GM21390 (cell line): ENCODE data around the gene MBNL3.

Experiments used
- ATAC-seq: cut with Tn5 transposase; IDR thresholded peaks from one replicate; pipeline ENCODE4 v1.9.1; 2021; ENCODE audit not compliant: unreplicated experiment

Gene MBNL3, protein sequence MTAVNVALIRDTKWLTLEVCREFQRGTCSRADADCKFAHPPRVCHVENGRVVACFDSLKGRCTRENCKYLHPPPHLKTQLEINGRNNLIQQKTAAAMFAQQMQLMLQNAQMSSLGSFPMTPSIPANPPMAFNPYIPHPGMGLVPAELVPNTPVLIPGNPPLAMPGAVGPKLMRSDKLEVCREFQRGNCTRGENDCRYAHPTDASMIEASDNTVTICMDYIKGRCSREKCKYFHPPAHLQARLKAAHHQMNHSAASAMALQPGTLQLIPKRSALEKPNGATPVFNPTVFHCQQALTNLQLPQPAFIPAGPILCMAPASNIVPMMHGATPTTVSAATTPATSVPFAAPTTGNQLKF

DNA sequence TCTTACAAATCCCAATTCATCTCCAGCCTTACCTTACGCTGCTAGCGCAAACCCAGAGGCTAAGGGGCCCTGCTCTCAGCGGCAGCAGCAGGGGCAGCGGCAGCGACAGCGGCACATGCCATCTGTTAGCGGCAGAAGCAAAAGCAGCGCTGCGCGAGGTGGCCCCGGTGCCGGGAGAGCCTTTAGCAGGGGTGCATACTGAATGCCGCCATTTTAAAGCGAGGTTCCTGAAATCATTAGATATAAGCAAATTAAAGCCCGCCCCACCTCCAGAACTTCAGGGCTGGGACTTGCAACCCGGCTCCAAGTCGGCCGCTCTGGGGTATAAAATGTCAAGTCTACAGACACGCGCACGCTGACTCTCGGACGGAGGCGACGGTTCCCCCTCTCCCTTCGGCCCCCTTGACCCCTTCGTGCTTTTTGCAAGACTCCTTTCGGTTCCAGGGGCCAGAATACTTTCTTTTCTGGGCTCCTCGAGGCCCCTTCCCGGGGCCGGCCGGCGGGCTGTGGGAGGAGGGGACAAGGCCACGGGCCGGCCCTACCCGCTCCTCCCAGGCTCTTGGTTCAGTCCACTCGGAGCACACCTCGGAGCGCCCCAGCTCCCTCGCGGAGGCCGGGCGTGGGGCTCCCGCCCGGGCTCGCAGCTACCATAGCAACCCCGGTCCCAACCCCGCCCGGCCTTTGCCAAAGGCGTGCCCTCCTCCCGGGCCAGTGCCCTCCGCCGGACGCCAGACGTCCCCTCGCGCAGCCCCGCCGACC, at the start of gene MBNL3:
Gene MBNL3 (minus strand): TSS at position 220 of the 759 bp plus-strand sequence. CDS start 49,427 bp downstream, outside the sequence.
- peak; percentile 54 for ATAC-seq

DNA sequence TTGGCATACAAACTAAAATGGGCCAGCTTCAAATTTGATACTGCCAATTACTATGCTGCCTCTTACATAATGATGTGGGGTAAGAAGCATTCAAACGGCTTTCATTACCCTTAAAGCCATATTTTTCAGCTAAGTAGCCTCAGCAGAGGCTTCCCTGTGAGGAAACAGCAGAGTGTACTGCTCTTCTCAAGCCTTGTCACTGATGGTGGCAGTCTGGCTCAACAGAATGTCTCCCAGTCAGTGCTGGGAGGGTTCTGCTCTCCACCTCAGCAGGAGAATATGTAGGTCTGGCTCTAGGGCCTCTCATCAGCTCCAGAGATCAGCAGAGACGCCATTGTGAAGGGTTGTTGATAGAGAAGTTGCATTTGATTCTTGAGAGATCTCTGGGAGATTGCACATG, 44.6 kb upstream of the MBNL3 start:
- ATAC-seq: no peak

DNA sequence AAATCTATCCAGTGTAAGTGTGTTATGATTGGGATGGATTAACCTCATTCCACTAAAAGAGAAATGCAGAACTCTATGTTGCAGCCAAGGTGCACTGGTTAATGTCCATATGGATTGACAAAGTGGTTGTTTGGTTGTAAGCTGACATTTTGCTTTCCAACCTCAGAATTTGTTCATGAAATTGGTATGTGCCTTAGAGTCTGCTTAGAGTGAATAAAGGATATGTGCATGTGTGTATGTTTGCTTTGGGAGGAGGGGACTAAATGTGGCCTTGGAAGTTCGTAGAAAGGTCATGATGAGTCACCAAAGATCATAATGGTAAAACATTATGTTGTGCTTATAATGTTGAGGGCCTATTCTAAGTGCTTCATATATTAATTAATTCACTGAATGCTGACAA, 44.1 kb upstream of the MBNL3 start:
- no peak for ATAC-seq

DNA sequence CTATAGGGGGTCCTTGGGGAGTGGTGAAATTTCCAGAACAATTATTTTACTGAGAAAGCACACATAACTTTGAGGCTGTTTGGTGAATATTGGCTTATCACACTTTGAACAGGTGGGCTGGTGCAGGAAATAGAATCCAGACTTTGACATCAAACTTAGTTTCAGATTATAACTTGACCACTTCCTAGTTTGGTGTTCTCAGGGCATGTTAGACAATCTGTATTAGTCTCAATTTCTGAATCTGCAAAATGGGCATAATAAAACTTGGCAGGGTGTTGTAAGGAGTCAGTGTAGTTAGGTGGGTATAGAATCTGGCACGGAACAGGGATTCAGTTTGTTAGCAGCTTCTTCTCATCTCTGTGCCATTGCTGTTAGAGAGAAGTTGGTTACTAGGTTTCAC, 43.3 kb upstream of the MBNL3 start:
- peak; percentile 57 for ATAC-seq

DNA sequence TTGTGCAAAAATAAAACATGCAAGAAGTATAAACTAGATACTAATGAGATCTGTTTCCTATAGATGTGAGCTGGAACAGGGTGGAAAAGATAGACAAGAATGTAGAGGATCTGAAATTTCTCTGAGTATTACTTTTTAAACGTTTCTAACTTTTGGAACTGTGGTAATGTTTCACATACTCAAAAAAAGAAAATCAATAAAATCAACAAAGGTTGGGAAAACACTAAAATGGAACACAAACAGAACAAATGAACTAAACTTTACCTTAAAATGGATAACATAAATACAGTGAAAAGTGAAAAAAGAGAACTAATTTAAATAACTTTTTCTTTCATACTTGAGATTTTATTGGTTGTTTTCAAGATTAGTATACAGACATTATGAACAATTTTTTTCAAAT, 32.0 kb upstream of the MBNL3 start:
- ATAC-seq: no peak

DNA sequence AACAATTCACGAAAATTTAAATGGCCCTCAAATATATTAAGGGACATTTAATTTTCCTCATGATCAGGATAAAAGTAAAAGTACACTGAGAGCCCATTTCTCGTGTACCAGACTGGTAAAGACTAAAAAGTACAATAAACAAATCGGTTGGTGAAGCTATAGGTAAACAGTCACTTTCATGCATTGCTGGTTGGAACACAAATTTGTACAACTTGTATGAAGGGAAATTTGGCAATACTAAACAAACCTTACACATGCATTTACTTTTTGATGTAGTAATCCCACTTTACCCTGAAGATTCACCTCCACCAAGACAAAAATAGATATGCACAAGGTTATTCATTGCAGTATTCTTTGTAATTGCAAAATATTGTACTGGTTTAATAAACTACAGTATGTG, 31.4 kb upstream of the MBNL3 start:
- no peak for ATAC-seq

DNA sequence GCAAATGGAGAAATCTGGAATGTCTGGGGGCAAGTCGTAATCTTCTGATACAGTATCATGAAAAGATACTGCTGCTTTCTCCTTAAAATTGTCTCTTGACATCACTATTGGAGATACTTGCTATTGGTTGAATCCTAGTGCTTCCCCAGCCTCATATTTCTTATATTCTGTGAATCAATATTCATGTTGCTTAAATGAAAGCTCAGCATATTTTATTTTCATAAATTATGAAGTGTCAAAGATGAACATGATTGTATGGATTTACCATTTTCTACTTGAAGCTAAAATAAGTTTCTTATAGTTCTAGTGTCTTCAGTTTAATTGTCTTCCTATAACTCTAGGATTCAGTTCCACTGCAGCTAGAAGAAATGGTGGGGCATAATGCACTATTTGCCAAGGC, 29.6 kb upstream of the MBNL3 start:
- ATAC-seq: no peak

DNA sequence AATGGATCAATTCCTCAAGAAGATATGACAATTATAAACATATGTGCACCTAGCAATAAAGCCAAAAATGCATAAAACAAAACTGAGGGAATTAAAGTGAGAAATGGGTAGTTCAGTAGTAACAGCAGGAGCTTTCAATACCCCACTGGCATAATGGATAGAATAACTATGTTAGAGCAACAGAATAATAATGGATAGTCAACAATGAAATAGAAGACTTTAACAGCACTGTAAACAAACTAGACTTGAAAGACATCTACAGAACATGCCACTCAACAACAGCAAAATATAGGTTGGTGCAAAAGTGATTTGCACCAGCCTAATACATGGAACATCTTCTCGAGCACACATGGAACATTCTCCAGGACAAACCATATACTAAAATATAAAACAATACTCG, 20.0 kb upstream of the MBNL3 start:
- ATAC-seq: no peak

DNA sequence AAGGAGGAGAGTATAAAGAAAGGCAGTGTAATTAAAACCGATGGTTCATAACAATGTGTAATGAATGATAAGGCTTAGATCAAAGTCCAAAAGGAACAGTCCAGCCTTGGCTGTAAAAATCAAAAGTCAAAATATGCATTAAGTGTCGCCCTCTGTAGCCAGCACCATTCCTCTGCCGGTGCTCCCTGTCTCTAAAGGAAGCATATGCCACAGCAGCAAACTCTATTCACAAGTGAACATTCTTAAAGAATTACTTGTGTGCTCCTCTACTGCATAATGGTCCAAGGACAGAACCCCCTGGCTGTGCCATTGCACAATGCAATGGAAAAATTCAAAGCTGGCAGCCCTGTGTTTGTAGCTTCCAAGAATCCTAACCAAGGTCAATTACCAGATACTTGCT, 16.3 kb upstream of the MBNL3 start:
- ATAC-seq: no peak

DNA sequence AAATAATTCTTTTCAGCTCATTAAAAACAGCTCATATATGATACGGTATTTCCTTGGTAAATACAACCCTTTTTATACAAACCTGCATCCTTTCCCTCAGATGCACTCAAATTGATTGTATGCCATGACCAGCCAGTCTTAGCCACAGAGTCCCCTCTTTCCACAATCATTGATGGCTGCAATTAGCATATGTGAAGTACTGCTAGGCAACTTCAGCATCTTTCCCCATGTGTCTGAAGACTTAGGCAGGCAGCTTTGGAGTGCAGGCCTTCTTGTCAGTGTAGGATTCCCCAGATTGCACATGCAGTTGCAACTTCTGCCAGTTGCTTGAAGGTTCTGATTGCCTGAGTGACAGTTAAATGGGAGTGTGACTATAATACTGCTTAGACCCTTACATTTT, 15.6 kb upstream of the MBNL3 start:
- no peak for ATAC-seq

DNA sequence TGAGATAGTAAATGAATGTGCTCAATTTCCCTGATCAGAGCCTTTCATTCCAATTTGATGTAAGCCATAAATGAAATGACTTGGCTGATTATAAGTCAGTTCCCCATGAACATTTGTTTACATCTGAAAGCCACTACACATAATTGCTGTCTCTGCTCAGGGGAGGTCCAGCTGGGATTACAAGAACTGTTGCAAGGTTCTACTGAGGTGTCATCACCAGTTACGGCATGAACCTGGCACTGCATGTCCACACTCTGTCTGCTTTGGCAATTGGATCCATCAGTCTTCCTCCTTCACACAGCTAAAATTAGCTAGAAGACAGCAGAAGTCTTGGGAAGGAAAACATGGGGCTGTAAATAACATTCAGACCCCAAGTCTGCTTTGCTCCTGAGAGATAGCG, 12.8 kb upstream of the MBNL3 start:
- no peak for ATAC-seq

DNA sequence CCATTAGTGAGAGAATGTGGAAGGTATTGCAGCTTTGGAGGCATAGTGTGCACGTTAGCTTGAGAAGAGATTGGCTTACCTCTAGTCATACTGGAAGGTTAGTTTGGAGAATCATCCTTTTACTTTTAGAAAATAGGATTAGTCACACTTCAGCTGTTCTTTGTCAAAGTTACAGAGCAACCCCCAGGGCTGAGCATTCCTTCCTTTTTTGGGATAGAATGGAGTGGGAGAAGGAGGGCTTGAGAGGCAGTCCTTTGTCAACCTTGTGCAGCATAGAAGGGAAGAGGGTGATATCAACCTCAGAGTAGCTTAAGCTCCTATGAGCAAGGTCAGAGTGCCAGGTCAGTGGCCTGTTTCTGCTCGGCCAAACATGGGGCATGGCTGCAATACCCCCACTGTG, 8.6 kb upstream of the MBNL3 start:
- ATAC-seq: no peak

DNA sequence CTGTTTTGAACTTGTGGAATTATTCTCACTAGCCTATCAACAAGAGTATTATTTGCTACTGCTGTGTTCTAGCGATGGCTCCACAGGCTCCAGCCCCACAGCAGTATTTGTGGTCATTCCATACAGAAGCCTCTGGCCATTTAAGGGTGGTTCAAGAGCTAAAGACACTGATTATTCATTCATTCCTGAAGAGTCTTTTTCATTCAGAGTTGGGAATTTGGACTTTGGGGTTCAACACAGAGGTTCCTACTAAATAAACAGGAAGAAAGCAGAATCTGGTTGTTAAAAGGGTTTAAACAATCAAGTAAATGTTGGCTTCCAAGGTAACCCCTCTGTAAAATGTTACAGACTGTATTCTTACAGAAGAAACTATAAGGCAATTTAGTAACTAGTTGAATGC, 4.3 kb upstream of the MBNL3 start:
- ATAC-seq: no peak

DNA sequence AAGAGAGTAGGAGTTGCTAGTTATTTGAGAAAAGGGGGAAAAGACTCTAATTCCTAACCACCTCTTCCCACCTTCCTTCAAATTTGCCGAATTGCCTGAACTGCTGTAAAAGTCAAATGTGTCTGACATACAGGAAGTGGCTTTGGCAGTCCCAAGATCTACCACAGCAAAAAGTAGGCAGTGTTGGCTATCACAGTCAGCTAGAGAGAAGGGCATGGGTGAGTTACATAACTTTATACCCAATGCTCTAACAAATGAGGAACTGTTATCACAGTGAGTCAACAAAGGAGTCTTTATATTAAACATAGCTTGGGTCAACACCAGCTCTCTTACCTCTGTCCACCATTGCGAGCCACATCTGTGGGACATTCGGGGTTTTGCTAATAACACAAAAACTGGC, 2.4 kb upstream of the MBNL3 start:
- no peak for ATAC-seq

DNA sequence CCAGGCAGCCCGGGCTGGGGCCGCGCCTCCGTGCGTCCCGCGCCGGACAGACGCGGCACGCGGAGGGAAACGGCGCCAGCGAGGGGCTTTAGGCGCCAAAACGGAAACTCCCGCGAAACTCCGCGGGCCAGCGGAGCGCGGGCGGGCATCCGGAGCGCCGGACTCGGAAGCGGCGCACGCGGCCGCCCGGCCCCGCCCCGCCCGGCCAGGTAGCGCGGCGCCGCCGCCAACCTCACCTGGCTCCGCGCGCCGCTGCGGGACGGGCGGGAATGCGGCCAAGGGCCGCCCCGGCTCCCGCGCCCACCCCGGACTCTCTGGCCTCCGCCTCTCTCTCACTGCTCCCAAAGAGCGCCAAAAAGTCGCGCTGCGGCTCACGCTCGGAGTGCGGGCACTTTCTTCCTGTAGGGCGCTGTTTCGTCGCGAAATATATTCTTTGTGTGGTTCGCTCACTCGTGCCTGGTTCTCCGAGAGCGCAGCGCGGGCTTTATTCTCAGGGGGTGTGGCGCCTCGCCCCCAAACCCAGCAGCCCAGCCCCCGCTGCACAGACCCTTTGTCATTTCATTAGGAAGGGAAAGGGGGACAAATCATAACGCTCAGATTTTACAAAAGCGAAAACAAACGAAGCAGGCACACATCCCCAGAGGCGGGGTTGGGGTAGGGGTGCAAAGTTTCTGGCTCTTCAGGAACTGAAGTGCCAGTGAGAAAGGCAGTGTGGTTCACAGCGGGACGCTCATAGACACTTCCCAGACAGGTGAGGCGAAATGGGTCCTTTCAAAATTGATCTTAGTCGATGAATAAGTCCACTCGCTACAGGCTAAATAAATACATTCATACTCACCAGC, 961 bp upstream of the MBNL3 start:
- ATAC-seq: peak; percentile 38

DNA sequence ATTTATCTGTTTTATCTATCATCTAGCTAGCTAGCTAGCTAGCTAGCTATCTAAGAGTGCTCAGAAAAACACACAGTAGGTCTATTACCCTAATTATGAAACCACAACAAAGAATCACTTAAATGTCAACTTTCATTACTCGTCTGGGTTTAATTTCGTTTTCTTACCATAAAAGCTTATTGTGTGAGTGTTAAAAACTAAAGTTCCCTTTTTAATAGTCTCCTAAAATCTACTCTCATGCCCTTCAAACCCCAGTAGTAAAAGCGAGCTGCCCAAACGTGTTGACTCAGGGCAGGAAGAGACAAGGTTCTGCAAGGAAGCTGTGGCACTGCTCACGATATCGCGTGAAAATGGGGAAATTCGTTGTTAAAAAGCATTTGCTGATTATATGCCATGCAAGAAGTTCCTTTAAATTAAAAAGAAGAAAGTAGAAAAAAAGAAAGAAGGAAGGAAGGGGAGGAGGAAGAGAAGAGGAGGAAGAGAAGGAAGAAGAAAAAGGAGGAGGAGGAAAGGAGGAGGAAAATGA, 595 bp downstream of the MBNL3 start:
- no peak for ATAC-seq

DNA sequence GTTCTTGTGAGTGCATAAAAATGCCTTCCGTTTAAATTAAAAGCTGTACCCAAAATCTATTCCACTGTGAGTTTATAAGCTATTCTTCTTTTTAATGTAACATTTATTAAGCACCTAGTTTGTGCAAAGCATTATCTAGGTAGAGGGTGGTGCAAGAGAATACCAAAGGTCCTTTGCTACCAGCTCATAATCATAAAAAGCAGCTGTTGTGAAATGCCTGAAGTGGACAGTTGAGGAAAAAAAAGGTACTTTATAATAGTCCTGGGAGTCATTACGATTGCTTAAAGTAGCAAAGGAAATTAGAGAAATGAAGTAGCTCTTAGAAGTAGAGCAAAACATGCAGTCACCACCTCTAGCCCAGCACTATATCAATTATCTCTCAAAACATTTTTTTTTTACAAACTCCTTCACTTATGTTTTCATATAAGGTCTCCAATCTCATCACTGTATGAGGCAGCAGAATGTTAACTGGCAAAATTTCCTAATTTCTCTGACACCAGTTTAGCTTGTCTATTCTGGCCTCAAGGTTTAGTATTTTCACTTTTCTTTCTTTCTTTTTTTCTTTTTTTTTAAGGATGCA, 2.1 kb downstream of the MBNL3 start:
- no peak for ATAC-seq

DNA sequence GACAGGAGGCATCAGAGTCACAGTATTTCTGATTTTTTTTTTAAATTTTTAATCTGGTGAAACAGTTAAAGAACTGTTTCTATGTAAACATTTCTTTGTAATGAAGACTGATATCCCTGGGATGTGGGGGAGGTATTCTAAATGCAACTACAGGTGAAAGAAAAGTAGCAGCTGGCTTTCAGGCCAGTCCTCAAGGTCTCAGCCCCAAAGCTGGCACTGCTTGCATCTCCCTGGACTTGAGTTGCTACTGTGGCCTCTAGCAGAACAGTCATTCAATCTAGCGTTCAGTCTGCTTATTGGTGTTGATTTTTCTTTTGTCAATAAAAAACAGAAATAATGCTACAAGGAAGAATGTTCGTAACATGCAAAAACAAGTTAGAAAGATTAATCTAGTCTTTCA, 4.9 kb downstream of the MBNL3 start:
- ATAC-seq: no peak

DNA sequence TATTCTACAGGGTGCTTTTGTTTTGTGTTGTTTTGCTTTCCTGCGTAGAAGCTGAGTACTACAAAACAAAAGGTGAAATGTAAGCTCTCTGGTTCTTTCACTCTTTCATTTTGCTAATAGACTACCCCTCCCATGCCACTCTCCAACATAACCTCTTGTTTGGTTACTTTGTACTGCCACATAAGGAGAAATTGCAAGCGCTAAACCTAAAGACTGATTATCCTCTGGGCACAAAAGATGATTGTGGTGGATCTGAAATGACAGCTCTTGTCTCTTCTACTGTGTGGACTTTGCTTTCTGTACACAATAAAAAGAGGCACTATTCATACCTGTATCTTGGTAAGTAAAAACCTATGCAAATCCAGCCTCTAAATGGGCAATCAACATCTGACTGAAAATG, 5.3 kb downstream of the MBNL3 start:
- ATAC-seq: no peak

DNA sequence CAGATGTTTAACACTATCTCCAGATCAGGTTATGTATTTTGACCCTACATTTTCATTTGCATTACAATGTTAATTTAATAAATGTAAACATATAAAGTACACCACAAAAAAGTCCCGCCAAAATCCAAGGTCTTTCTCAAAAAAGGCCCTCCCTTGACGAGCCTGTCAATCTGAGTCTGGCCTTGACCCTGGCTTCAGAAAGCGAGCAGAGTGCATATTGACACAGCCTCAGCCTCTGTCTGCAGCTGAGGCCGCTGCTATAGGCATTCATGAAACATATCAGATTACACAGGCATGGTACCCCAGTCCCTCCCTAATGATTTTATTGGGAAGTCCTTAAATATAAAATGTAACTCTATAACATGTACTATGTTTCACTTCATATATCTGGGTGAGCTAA, 6.2 kb downstream of the MBNL3 start:
- ATAC-seq: no peak

DNA sequence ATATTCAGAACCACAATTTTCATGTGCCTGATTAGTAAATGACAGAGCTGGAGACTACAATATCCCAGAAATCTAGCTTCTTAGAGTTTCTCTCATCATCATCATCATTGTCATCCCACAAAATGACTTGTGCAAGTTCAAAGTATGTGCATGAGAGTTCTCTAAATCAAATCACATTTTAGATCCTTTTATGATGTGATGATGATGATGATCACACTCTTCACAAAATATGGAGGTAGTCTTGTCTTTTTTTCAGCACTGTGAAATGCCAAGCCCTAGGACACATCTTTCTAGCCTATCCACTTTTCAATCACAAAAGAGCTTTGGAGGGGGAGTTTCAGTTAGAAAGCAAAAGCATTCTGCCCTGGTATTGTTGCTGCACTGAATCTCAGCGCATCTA, 7.4 kb downstream of the MBNL3 start:
- ATAC-seq: peak; percentile 1
